ENCODE measurements around the gene LHX5. TPM values are rescaled to one million over a fixed set of nuclear protein-coding genes. Genes with fewer than 3 reads are reported as not detected.

The LHX5 gene
- total RNA-seq, 4 donors from 2014 or later = not detected

DNA sequence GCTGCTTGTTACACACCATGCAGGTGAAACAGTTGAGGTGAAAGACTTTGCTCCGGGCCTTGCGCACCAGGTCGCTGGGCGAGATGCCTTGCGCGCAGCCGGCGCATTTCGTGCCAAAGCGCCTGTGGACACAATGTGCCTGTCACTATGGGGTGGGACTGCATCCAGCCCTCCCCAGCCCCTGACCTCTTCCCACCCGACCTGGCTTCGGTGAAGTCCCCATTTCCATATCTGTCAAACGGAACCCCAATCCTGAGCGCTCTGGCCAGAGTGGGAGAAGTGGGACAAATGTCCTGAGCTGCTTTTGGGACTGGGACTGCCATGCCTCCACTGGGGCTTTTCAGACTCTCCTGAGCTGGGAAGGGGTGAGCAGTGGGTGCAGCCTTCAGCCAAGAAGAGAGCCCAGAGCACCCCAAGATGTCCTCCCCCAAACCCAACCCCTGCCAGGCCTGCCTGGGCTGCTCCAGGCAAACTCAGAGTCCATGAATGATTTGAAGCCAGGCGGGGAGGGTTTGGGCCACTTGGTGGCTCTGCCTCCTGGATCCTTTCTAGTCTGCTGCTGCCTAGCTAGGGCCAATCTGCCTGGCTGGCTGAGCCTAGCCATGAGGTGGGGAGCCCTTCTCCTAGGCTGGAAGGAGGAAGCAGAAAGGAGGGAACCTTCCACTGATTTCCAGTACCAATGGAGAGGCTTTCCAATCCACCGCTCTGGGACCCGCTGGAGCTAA lies 2.3 kb downstream of the LHX5 start:
- DNase-seq = no peak
- no peak overlapping the region for H3K4me3 ChIP-seq
- H3K27ac ChIP-seq = no peak overlapping the region
- H3K4me1 ChIP-seq = peaks cover 0 to 29% (median 5%) of the 10 kb centered on the region in 4 donors
- peaks cover 0 to 60% of the 10 kb centered on the region in 2 donors for H3K27me3 ChIP-seq
- TF ChIP-seq, protein P1, sequence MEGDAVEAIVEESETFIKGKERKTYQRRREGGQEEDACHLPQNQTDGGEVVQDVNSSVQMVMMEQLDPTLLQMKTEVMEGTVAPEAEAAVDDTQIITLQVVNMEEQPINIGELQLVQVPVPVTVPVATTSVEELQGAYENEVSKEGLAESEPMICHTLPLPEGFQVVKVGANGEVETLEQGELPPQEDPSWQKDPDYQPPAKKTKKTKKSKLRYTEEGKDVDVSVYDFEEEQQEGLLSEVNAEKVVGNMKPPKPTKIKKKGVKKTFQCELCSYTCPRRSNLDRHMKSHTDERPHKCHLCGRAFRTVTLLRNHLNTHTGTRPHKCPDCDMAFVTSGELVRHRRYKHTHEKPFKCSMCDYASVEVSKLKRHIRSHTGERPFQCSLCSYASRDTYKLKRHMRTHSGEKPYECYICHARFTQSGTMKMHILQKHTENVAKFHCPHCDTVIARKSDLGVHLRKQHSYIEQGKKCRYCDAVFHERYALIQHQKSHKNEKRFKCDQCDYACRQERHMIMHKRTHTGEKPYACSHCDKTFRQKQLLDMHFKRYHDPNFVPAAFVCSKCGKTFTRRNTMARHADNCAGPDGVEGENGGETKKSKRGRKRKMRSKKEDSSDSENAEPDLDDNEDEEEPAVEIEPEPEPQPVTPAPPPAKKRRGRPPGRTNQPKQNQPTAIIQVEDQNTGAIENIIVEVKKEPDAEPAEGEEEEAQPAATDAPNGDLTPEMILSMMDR (IDR thresholded peaks at IDR 0.05) = no peak
- no peak for TF ChIP-seq POLR2A (IDR thresholded peaks at IDR 0.05)
- no peaks in the 10 kb centered on the region for H3K9me3 ChIP-seq
- no peaks in the 10 kb centered on the region for H3K36me3 ChIP-seq

DNA sequence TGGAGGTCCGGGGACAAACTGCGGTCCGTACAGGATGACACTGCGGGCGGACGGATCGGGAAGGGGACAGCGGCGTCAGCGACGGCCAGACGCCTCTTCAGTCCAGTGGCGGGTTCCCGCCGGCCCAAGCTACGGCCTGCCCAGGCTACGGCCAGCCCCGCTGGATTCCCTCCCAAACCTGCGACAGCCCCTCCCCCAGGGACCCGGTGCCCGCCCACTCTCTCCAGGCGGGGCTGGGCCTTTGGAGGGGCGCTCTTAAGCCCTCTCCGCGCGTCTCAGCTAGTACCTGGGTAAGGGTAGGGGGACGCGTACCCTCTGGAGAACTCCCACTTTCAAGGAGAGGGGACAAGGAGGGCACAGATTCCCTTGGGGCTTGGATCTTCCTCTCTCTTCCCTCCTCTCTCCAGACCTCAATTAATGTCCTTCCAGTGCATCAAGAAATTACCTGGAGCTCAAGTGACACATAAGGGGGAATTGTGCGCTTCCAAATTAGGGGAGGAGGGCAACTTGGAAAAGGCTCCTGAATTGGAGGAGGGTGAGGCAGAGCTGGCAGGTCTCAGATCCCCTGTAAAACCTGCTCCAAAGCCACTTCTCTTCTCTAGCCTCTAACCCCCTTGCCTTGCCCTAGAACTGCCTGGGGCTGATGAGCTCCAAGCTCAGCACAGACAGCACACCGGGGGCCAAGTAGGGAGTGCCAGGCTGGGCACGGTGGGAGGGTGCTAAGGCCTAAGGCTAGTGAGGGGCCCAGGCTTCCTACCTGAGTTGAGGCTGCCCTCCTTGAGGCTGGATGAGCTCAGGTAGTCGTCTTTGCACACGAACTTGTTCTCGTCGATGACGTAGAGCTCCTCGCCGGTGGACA lies 3.1 kb downstream of the LHX5 start:
- Histone ChIP-seq H3K27me3 (peaks cover 0 to 67% of the 10 kb centered on the region in 2 donors), H3K27ac (no peak overlapping the region), H3K4me1 (peaks cover 0 to 37% (median 6%) of the 10 kb centered on the region in 4 donors), H3K4me3 (peak overlapping the region in 1 of 4 donors; percentile 46), H3K9me3 (no peaks in the 10 kb centered on the region), H3K36me3 (no peaks in the 10 kb centered on the region)
- DNase-seq = no peak
- TF ChIP-seq, protein P1 (IDR thresholded peaks at IDR 0.05) = no peak
- TF ChIP-seq POLR2A (IDR thresholded peaks at IDR 0.05) = no peak

DNA sequence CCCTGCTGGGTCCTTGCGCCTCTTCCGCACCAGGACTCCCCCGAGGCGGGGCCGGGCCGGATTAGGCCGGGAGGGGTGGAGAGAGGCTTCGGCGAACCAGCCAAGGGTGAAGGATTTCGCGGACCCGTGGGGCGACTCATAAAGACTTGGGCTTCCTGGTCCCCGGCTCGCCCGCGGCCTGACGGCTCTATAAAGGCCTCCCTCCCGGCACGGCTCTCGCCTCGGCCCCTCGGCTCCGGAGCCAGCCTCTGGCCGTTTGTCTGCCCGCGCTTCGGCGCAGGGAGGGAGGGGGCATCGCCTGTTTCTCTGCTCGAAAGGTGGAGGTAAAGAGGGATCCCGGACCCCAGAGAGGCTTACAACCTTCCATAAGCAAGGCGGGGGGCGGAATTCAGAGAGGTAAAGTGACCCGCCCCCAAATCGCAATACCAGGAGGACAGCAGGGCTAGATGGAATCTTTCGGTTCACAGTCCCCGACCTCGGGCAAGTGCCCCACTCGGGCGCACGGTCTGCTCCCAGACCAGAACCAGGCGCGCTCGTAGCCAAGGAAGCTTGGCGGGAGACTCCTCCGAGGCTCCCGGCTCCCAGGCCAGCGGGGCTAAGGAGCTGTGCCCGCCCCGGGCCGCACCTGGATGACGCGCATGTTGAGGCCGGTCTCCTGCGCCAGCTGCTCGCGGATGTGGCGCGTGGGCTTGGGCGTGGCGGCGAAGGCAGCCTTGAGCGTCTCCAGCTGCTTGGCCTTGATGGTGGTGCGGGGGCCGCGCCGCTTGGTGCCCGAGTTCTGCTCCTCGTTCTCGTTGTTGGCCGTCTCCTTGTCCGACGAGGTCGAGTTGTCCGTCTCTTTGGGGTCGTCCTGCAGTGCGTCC lies 3.9 kb downstream of the LHX5 start:
- Histone ChIP-seq H3K27me3 (peaks cover 0 to 75% of the 10 kb centered on the region in 2 donors), H3K4me3 (peak overlapping the region in 3 of 4 donors; percentile 31 to 46 (median 46)), H3K36me3 (no peaks in the 10 kb centered on the region), H3K4me1 (peaks cover 0 to 46% (median 15%) of the 10 kb centered on the region in 4 donors), H3K9me3 (no peaks in the 10 kb centered on the region), H3K27ac (no peak overlapping the region)
- no peak for DNase-seq
- TF ChIP-seq, protein P1 (IDR thresholded peaks at IDR 0.05) = no peak

DNA sequence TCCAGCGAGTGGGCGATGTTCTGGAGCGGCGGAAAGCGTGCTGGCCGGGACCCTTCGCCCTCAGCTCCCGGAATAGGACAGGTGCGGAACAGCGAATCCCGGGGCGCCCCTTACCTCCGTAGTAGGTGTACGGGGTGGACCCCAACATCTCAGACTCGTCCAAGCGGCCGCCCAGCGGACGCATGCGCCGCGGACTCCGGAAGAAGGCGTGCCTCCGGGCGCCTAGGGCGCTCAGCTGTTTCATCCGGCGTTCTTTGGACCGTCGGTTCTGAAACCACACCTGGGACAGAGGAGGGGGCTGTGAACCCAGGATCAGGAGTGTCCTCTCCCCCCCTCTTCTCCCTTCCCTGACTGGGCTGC lies 4.5 kb downstream of the LHX5 start:
- Histone ChIP-seq H3K4me3 (peak overlapping the region in 3 of 4 donors; percentile 31 to 46 (median 46)), H3K9me3 (no peaks in the 10 kb centered on the region), H3K4me1 (peaks cover 0 to 52% (median 16%) of the 10 kb centered on the region in 4 donors), H3K27ac (no peak overlapping the region), H3K36me3 (no peaks in the 10 kb centered on the region), H3K27me3 (peaks cover 0 to 77% of the 10 kb centered on the region in 2 donors)
- no peak for DNase-seq
- no peak for TF ChIP-seq POLR2A (IDR thresholded peaks at IDR 0.05)
- TF ChIP-seq, protein P1 (IDR thresholded peaks at IDR 0.05) = no peak

DNA sequence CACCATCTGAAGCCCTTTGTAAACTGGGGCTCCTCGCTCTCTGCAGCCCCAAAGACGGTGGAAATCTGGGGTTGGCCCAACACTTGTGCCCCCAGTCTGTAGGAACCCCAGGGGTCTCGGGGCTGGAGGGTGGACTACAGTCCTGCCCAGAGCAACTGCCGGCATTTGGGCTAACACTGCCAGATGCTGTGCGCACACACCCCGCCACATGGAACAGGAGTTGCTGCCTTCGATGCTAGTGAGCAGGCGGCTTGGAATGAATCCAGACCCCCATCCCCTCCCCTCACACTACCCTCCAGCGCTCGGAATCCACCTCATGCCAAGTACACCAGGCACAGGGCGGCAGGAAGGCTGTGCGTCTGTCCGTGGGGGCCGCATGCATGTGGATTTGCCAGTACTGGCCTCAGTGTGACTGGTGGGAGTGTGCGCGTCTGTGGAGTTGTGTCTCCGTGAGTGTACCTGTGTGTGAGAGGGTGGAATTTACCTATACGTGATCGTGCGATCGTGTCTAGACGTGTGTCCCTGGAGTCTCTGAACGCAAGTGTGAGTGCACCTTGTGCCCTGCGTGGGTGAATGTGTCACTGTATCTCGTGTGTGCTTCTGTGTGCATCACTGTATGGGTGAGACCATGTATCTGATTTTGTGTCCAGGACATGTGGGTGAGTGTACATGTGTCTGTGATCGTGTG lies 5.1 kb downstream of the LHX5 start:
- TF ChIP-seq POLR2A (IDR thresholded peaks at IDR 0.05) = no peak
- TF ChIP-seq, protein P1 (IDR thresholded peaks at IDR 0.05) = no peak
- no peak for DNase-seq
- Histone ChIP-seq H3K4me1 (peaks cover 0 to 53% (median 16%) of the 10 kb centered on the region in 4 donors), H3K4me3 (peak overlapping the region in 1 of 4 donors; percentile 46), H3K36me3 (no peaks in the 10 kb centered on the region), H3K9me3 (no peaks in the 10 kb centered on the region), H3K27ac (no peak overlapping the region), H3K27me3 (peaks cover 0 to 77% of the 10 kb centered on the region in 2 donors)

Data from Peyer's patch (tissue), 4 donors.